NCI-H146 treated with DMSO at 0.1 percent for 48 hours (cell line): Measurements from ENCODE around the gene CAPZA3.
"Not testable (repeated sequence)": the region's sequence is repeated elsewhere in the genome, so short reads cannot be mapped to it uniquely, and the experiment has no call there.

ENCODE experiments used
- DNase-seq: peaks from one replicate; lab custom pipeline; 2025; ENCODE audit not compliant: unreplicated experiment; lab: John Stamatoyannopoulos, UW

The CAPZA3 gene

GRCh38 chr12:18737819-18738218 is at the start of gene CAPZA3, which contains the start of gene PLCZ1:
Gene CAPZA3 (plus strand): TSS chr12:18738119. CDS start chr12:18738269, 150 bp downstream.
Gene PLCZ1 (minus strand): TSS chr12:18738012. CDS start chr12:18737371, 641 bp downstream.
- no peak for DNase-seq

- DNase-seq = no peak
These were observed 48.1 kb upstream of the CAPZA3 start for GRCh38 chr12:18689771-18690170.

- DNase-seq = no peak
These were observed 47.3 kb upstream of the CAPZA3 start for GRCh38 chr12:18690653-18691052.

- DNase-seq = not testable (repeated sequence)
These were observed 43.9 kb upstream of the CAPZA3 start for GRCh38 chr12:18693986-18694385.

GRCh38 chr12:18696971-18697602 is 40.8 kb upstream of the CAPZA3 start:
- DNase-seq = no peak

- no peak for DNase-seq
These were observed 37.6 kb upstream of the CAPZA3 start for GRCh38 chr12:18700271-18700670.

GRCh38 chr12:18703321-18703720 is 34.6 kb upstream of the CAPZA3 start:
- DNase-seq = no peak

- no peak for DNase-seq
These were observed 34.0 kb upstream of the CAPZA3 start for GRCh38 chr12:18703911-18704310.

- no peak for DNase-seq
These were observed 31.1 kb upstream of the CAPZA3 start for GRCh38 chr12:18706798-18707197.

GRCh38 chr12:18716236-18716635 is 21.7 kb upstream of the CAPZA3 start:
- DNase-seq = no peak

- no peak for DNase-seq
These were observed 19.5 kb upstream of the CAPZA3 start for GRCh38 chr12:18718462-18718861.

- no peak for DNase-seq
These were observed 17.9 kb upstream of the CAPZA3 start for GRCh38 chr12:18719922-18720510.

- DNase-seq = no peak
These were observed 17.2 kb upstream of the CAPZA3 start for GRCh38 chr12:18720690-18721089.

- DNase-seq = no peak
These were observed 16.5 kb upstream of the CAPZA3 start for GRCh38 chr12:18721452-18721851.

GRCh38 chr12:18723752-18724151 is 14.2 kb upstream of the CAPZA3 start:
- no peak for DNase-seq

- no peak for DNase-seq
These were observed 6.8 kb upstream of the CAPZA3 start for GRCh38 chr12:18731156-18731555.

GRCh38 chr12:18747895-18748294 is 10.0 kb downstream of the CAPZA3 start:
- no peak for DNase-seq

GRCh38 chr12:18749386-18749957 is 11.6 kb downstream of the CAPZA3 start:
- DNase-seq = no peak

- DNase-seq = no peak
These were observed 12.2 kb downstream of the CAPZA3 start for GRCh38 chr12:18750085-18750484.

- DNase-seq = no peak
These were observed 13.9 kb downstream of the CAPZA3 start for GRCh38 chr12:18751866-18752265.

GRCh38 chr12:18752280-18752920 is 14.5 kb downstream of the CAPZA3 start:
- DNase-seq = no peak

- no peak for DNase-seq
These were observed 15.0 kb downstream of the CAPZA3 start for GRCh38 chr12:18752947-18753346.
